Erythroblast (primary cell): ENCODE data around the gene KCNMA1.

Experiments
- GATA1 ChIP-seq: IDR thresholded peaks from 2 replicates; pipeline ENCODE4 v1.6.1; 2011; ENCODE audit warnings: low read depth, mild to moderate bottlenecking, control low read depth, low read length, moderate library complexity
- POLR2A ChIP-seq: IDR thresholded peaks from 2 replicates; pipeline ENCODE4 v1.6.1; 2011; ENCODE audit warnings: mild to moderate bottlenecking, low read length

DNA sequence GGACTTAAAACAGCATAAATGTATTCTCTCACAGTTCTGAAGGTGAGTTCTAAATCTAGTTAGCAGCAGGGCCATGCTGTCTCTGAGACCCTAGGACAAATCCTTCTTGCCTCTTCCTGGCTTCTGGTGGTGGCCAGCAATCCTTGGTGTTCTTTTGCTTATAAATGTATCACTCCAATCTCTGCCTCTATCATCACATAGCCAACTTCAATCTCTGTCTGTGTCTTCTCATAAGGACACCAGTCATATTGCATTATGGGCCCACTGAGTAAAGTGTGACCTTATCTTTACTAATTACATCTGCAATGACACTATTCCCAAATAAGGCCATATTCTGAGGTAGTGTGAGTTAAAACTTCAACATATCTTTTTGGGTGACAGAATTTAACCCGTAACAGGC lies 778.9 kb downstream of the KCNMA1 start:
- TF ChIP-seq POLR2A (no peak), GATA1 (no peak)
